GM21381 (cell line): ENCODE data around the gene SLC12A9.
A peak's percentile ranks its signal among the peaks of the same experiment; 100 is the strongest.

Experiments used
- ATAC-seq: cut with Tn5 transposase; IDR thresholded peaks from one replicate; pipeline ENCODE4 v1.9.1; 2021; ENCODE audit warnings: mild to moderate bottlenecking, moderate library complexity; ENCODE audit not compliant: unreplicated experiment

Gene SLC12A9

GRCh38 chr7:100882201-100882600 is 29.7 kb downstream of the SLC12A9 start:
- no peak for ATAC-seq

GRCh38 chr7:100882785-100883526 is 30.4 kb downstream of the SLC12A9 start:
- no peak for ATAC-seq

GRCh38 chr7:100884736-100885439 is 32.4 kb downstream of the SLC12A9 start:
- ATAC-seq, result no peak

GRCh38 chr7:100885440-100886141 is 33.1 kb downstream of the SLC12A9 start:
- ATAC-seq, result no peak

GRCh38 chr7:100886142-100886935 is 33.8 kb downstream of the SLC12A9 start:
- no peak for ATAC-seq

GRCh38 chr7:100886936-100887515 is 34.5 kb downstream of the SLC12A9 start:
- ATAC-seq, result no peak

GRCh38 chr7:100887516-100888290 is 35.2 kb downstream of the SLC12A9 start:
- ATAC-seq, result no peak

- no peak for ATAC-seq
These were observed 35.9 kb downstream of the SLC12A9 start for GRCh38 chr7:100888291-100888987.

GRCh38 chr7:100888988-100889750 is 36.7 kb downstream of the SLC12A9 start, which contains the start of gene UFSP1:
Gene UFSP1 (minus strand): TSS chr7:100889715. CDS start chr7:100889271, 444 bp downstream.
- ATAC-seq, result peak; percentile 35

- no peak for ATAC-seq
These were observed 38.4 kb downstream of the SLC12A9 start for GRCh38 chr7:100890653-100891567.

GRCh38 chr7:100891568-100892247 is 39.2 kb downstream of the SLC12A9 start:
- no peak for ATAC-seq

GRCh38 chr7:100892364-100893317 is 40.1 kb downstream of the SLC12A9 start:
- no peak for ATAC-seq

- ATAC-seq, result no peak
These were observed 40.9 kb downstream of the SLC12A9 start for GRCh38 chr7:100893318-100893895.

- ATAC-seq, result no peak
These were observed 41.6 kb downstream of the SLC12A9 start for GRCh38 chr7:100893910-100894721.
